H1 (cell line): ENCODE measurements around the gene ZFAND2B. TPM values are rescaled to one million over a fixed set of nuclear protein-coding genes. Genes with fewer than 3 reads are reported as not detected.

Experiments
- ATF2 ChIP-seq: IDR thresholded peaks from 2 replicates; pipeline ENCODE4 v1.6.1; 2012; ENCODE audit warnings: low read length, inconsistent platforms
- CHD7 ChIP-seq: fragments of 300-600 bp; sonication (generic); IDR thresholded peaks from 2 replicates; pipeline ENCODE4 v1.7.1; 2012; ENCODE audit warnings: low read length, moderate library complexity, mild to moderate bottlenecking, inconsistent platforms; ENCODE audit not compliant: insufficient replicate concordance
- EZH2 ChIP-seq: fragments of 200-600 bp; sonication (generic); IDR thresholded peaks from 2 replicates; pipeline ENCODE4 v1.7.1; 2012; ENCODE audit warnings: low read depth, mild to moderate bottlenecking, moderate library complexity, low read length, inconsistent platforms; ENCODE audit not compliant: severe bottlenecking
- KDM5A ChIP-seq: fragments of 200-600 bp; IDR thresholded peaks from 2 replicates; pipeline ENCODE4 v1.7.1; 2012; ENCODE audit warnings: mild to moderate bottlenecking, low read length, inconsistent platforms, mixed read lengths
- POLR2A ChIP-seq, 2 experiments: IDR thresholded peaks; 1 replicate in 1 of 2; 2 replicates in 1 of 2; pipeline ENCODE4 v1.6.1; 2011; ENCODE audit warnings: low read depth in 2 of 2, low read length in 2 of 2, mild to moderate bottlenecking in 2 of 2; ENCODE audit errors: control extremely low read depth in 1 of 2
- RFX5 ChIP-seq: IDR thresholded peaks from 2 replicates; pipeline ENCODE4 v1.6.1; 2011; ENCODE audit warnings: low read depth, low read length, improper control_type of control experiment, borderline replicate concordance
- SIN3A ChIP-seq, 2 experiments: IDR thresholded peaks in 1 of 2; conservative IDR thresholded peaks in 1 of 2; 2 replicates each; pipeline ENCODE4 v1.6.1; 2011 to 2012; ENCODE audit warnings: low read length in 2 of 2, improper control_type of control experiment in 1 of 2, low read depth in 1 of 2, mild to moderate bottlenecking in 1 of 2
- SP1 ChIP-seq: IDR thresholded peaks from 2 replicates; pipeline ENCODE4 v1.6.1; 2011; ENCODE audit warnings: low read depth, low read length
- SP4 ChIP-seq: IDR thresholded peaks from 2 replicates; pipeline ENCODE4 v1.6.1; 2012; ENCODE audit warnings: low read length, inconsistent platforms
- polyA plus RNA-seq, 7 experiments: library from polyadenylated mRNA; depleted of rRNA in 3 of 7; stranded (reverse) in 5 of 7; unstranded in 2 of 7; fragments of >200 nt in 5 of 7; fragments of 200-250 nt in 2 of 7; gene quantifications; 1 replicate in 5 of 7; 2 replicates in 1 of 7; 4 replicates in 1 of 7; pipeline versions ENCODE4 v1.2.1 to v1.2.3, GENCODE V29; 2011 to 2013; ENCODE audit warnings: missing spikeins in 2 of 7, mixed read lengths in 2 of 7
- total RNA-seq: library from RNA; stranded (reverse); fragmentation: NEBNext Ultra II Directional; extraction: Animal tissue kit (Norgen Biotek cat#: 25700); gene quantifications from 2 replicates; pipeline ENCODE4 v1.2.1, GENCODE V29; 2021

The ZFAND2B gene
- total and polyA plus RNA-seq, 2 of the 8 experiments (the other 6 are each of a cell fraction or from before 2014, with no cell fraction given), result 16.0 to 17.9 TPM

GRCh38 chr2:219169930-219170654 lies 36.5 kb upstream of the ZFAND2B start, which contains the start of gene SLC23A3 (continued):
- TF ChIP-seq CHD7 (no peak), ATF2 (no peak), POLR2A (IDR thresholded peaks at IDR 0.05; ENCODE audit: control extremely low read depth in 1 of 2, low read depth in 2 of 2, low read length in 2 of 2) (no peak), KDM5A (no peak), RFX5 (no peak), SIN3A (conservative IDR thresholded peaks at IDR 0.05 in 1 of 2, IDR thresholded peaks at IDR 0.05 in 1 of 2; ENCODE audit: low read depth in 1 of 2, low read length in 2 of 2) (no peak), SP4 (no peak), EZH2 (no peak), SP1 (no peak)
